Suprapubic skin (tissue), 4 donors: ENCODE results near the gene ITGA2. TPM values are rescaled to one million over a fixed set of nuclear protein-coding genes. Genes with fewer than 3 reads are reported as not detected.

Source experiments
- DNase-seq, 2 donors: peaks; one replicate each; pipeline ENCODE4 v3.0.0-alpha.2; 2019; ENCODE audit warnings: low spot score in 2 of 2
- H3K27ac ChIP-seq: fragments of 200-600 bp; sonication (generic); one replicate; pipeline ENCODE4 v1.5.1; 2019
- H3K27me3 ChIP-seq: fragments of 200-600 bp; sonication (generic); one replicate; pipeline ENCODE4 v1.5.1; 2019
- H3K36me3 ChIP-seq: fragments of 200-600 bp; sonication (generic); one replicate; pipeline ENCODE4 v1.5.1; 2019
- H3K4me1 ChIP-seq: fragments of 200-600 bp; sonication (generic); one replicate; pipeline ENCODE4 v1.5.1; 2019
- H3K4me3 ChIP-seq: fragments of 200-600 bp; sonication (generic); one replicate; pipeline ENCODE4 v1.5.1; 2019; ENCODE audit warnings: mild to moderate bottlenecking
- H3K9me3 ChIP-seq: fragments of 200-600 bp; sonication (generic); one replicate; pipeline ENCODE4 v1.5.1; 2019
- CTCF ChIP-seq, 2 donors: fragments of 200-600 bp in 1 of 2; fragments of 450-650 bp in 1 of 2; sonication (generic) in 1 of 2; IDR thresholded peaks; one replicate each; pipeline ENCODE4 v1.5.1; 2016 to 2019; ENCODE audit warnings: antibody characterized with exemption in 2 of 2, mild to moderate bottlenecking in 1 of 2, moderate library complexity in 1 of 2
- EP300 ChIP-seq: sonication (generic); formaldehyde crosslinking; IDR thresholded peaks from one replicate; pipeline ENCODE4 v1.6.1; 2017; ENCODE audit warnings: antibody characterized with exemption
- POLR2A ChIP-seq, 2 donors: fragments of 450-650 bp; IDR thresholded peaks; one replicate each; pipeline ENCODE4 v1.6.1; 2017; ENCODE audit warnings: antibody characterized with exemption in 2 of 2, mild to moderate bottlenecking in 2 of 2, moderate library complexity in 2 of 2
- POLR2AphosphoS5 ChIP-seq, 3 donors: sonication (generic); formaldehyde crosslinking; IDR thresholded peaks; one replicate each; pipeline ENCODE4 v1.6.1; 2017; ENCODE audit warnings: antibody characterized with exemption in 3 of 3
- WGBS: methylation state at CpG from one replicate; pipeline ENCODE4 v1.1.5; 2018; 5-methylcytosine and 5-hydroxymethylcytosine counted together
- total RNA-seq, 4 donors: library from RNA; depleted of rRNA; stranded (reverse); fragments of >200 nt; gene quantifications; one replicate each; pipeline ENCODE4 v1.1.0, GENCODE V29; 2016

ITGA2 gene
- total RNA-seq, 4 donors from 2014 or later, result 29.3 to 54.5 (median 34.3) TPM

- no peak for TF ChIP-seq EP300
- no peak for TF ChIP-seq POLR2A (IDR thresholded peaks at IDR 0.05)
- no peak for TF ChIP-seq CTCF (IDR thresholded peaks at IDR 0.05)
- TF ChIP-seq POLR2AphosphoS5 (IDR thresholded peaks at IDR 0.05), result no peak
- Histone ChIP-seq H3K4me3 (no peak overlapping the region), H3K36me3 (no peaks in the 10 kb centered on the region), H3K9me3 (no peaks in the 10 kb centered on the region), H3K27ac (no peak overlapping the region), H3K27me3 (no peaks in the 10 kb centered on the region), H3K4me1 (peaks cover 3% of the 10 kb centered on the region)
- WGBS, result 17% methylated on average over 2 of the region's 2 CpGs
- DNase-seq, result no peak
These were observed 141.1 kb downstream of the ITGA2 start for GRCh38 chr5:53130266-53130665.

DNA sequence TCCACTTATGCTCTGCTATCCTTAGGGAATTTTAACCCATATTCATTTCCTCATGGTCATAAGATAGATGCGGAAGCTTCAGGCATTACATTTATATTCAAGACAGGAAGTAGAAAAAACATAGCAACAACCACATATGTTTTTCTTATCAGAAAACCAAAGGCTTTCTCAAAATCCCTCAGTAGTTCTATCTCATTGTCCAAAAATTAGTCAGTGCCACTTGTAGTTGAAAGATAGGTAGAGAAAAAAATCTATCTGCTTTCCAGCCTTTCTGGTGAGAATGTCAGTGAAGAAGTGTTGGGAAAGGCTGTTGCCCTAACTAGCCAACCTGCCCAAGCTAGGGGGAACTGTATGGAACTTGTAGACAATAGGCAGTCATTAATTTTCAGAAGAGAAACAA, 143.9 kb downstream of the ITGA2 start:
- H3K9me3 ChIP-seq, result no peaks in the 10 kb centered on the region
- no peak for TF ChIP-seq POLR2A (IDR thresholded peaks at IDR 0.05)
- no peak for TF ChIP-seq CTCF (IDR thresholded peaks at IDR 0.05)
- no peak for TF ChIP-seq POLR2AphosphoS5 (IDR thresholded peaks at IDR 0.05)
- no peaks in the 10 kb centered on the region for H3K36me3 ChIP-seq
- H3K27me3 ChIP-seq, result no peaks in the 10 kb centered on the region
- H3K4me3 ChIP-seq, result no peak overlapping the region
- no peak overlapping the region for H3K27ac ChIP-seq
- peaks cover 3% of the 10 kb centered on the region for H3K4me1 ChIP-seq
- 79% methylated on average over 1 of the region's 1 CpG for WGBS
- no peak for DNase-seq

Other genes starting within 250 kb of the ITGA2 start
- 1 to 10 TPM; 2.4 to 9.8 (median 5.9) TPM for gene ITGA1, start 201.4 kb upstream of the ITGA2 start, total RNA-seq
- 10 to 100 TPM in 3 of 4 donors, 1 to 10 TPM in 1; 9.8 to 17.5 (median 11.2) TPM for gene PELO, start 201.4 kb upstream of the ITGA2 start, total RNA-seq
- gene MOCS2, start 120.4 kb downstream of the ITGA2 start, total RNA-seq, result 10 to 100 TPM; 17.4 to 31.0 (median 23.0) TPM